ENCODE results near the gene ERBB3.
A peak's percentile ranks its signal among the peaks of the same experiment; 100 is the strongest.

ERBB3 gene

GRCh38 chr12:56124133-56124532 is 44.2 kb downstream of the ERBB3 start:
- intact Hi-C loops (cut with DNase I) = no loop called here
- no peak for DNase-seq

GRCh38 chr12:56126732-56127239 is 46.8 kb downstream of the ERBB3 start:
- no peak for DNase-seq
- intact Hi-C loops (cut with DNase I) = loop anchor here (2.0 to 5.0 kb wide), 2 partner anchors 62 to 96 kb away; partner anchors contain the start of genes NABP2, RNF41 and SMARCC2

GRCh38 chr12:56127485-56127887 is 47.5 kb downstream of the ERBB3 start:
- no peak for DNase-seq
- intact Hi-C loops (cut with DNase I) = loop anchor here (2.0 to 5.0 kb wide), 2 partner anchors 61 to 95 kb away; partner anchors contain the start of genes NABP2, RNF41 and SMARCC2

- intact Hi-C loops (cut with DNase I) = loop anchor here (2.0 to 5.0 kb wide), 2 partner anchors 61 to 94 kb away; partner anchors contain the start of genes NABP2, RNF41 and SMARCC2
- DNase-seq = peak; percentile 87 to 99 (median 96)
These were observed 48.1 kb downstream of the ERBB3 start, which contains the start of gene ESYT1 for GRCh38 chr12:56127888-56128669. ESYT1 (plus strand) TSS chr12:56128267; CDS start chr12:56128320, 53 bp downstream.

- intact Hi-C loops (cut with DNase I) = loop anchor here (5.0 kb wide), 1 partner anchor 94 kb away; the partner anchor contains the start of genes NABP2 and RNF41
- peak in 22 of 42 donors; percentile 8 to 61 (median 26) for DNase-seq
These were observed 48.8 kb downstream of the ERBB3 start for GRCh38 chr12:56128670-56129205.

- peak in 35 of 42 donors; percentile 13 to 61 (median 37) for DNase-seq
- intact Hi-C loops (cut with DNase I) = loop anchor here (5.0 kb wide), 1 partner anchor 93 kb away; the partner anchor contains the start of genes NABP2 and RNF41
These were observed 49.4 kb downstream of the ERBB3 start for GRCh38 chr12:56129206-56129941.

- intact Hi-C loops (cut with DNase I) = loop anchor here (5.0 kb wide), 1 partner anchor 92 kb away; the partner anchor contains the start of genes NABP2 and RNF41
- DNase-seq = no peak
These were observed 50.1 kb downstream of the ERBB3 start for GRCh38 chr12:56129942-56130495.

- intact Hi-C loops (cut with DNase I) = no loop called here
- no peak for DNase-seq
These were observed 50.9 kb downstream of the ERBB3 start for GRCh38 chr12:56130876-56131275.

- no peak for DNase-seq
These were observed 54.9 kb downstream of the ERBB3 start for GRCh38 chr12:56134897-56135296.

GRCh38 chr12:56137853-56138571 is 58.0 kb downstream of the ERBB3 start:
- intact Hi-C loops (cut with DNase I) = no loop called here
- no peak for DNase-seq

More at GRCh38 chr12:56134897-56135296, 54.9 kb downstream of the ERBB3 start:
- intact Hi-C loops (cut with DNase I) = no loop called here

GRCh38 chr12:56141946-56142784 is 62.2 kb downstream of the ERBB3 start:
- intact Hi-C loops (cut with DNase I) = no loop called here
- no peak for DNase-seq

- DNase-seq = no peak
- intact Hi-C loops (cut with DNase I) = no loop called here
These were observed 63.3 kb downstream of the ERBB3 start for GRCh38 chr12:56143217-56143616.

GRCh38 chr12:56143870-56144269 is 63.9 kb downstream of the ERBB3 start:
- no peak for DNase-seq
- intact Hi-C loops (cut with DNase I) = no loop called here

GRCh38 chr12:56145217-56145616 is 65.3 kb downstream of the ERBB3 start:
- no peak for DNase-seq
- intact Hi-C loops (cut with DNase I) = no loop called here

GRCh38 chr12:56146492-56147460 is 66.8 kb downstream of the ERBB3 start:
- intact Hi-C loops (cut with DNase I) = no loop called here
- DNase-seq = no peak

GRCh38 chr12:56150563-56150962 is 70.6 kb downstream of the ERBB3 start:
- DNase-seq = no peak
- intact Hi-C loops (cut with DNase I) = loop anchor here (5.0 kb wide), 1 partner anchor 33 kb away; the partner anchor contains the start of genes RPL41 and ZC3H10
